ENCODE measurements around the gene ME2.

DNA sequence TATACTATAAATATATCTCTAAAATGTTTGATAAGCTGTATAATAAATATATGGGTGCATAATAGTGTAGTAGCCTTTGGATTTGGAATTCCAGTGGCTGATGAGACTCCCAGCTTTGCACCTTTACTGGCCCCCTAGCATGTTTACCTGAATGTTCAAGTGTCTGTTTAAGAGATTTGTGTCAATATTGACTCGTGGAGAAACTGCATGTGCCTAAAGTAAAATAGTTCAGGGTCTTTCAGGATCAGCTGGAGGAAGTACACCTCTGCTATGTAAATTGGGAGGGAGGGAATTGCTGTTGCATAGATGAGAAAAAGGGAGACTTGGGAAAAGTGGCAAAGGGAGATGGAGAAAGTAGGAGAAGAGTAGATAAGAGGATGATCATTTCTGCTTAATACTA is 23.9 kb downstream of the ME2 start:
- TF ChIP-seq, protein P1, sequence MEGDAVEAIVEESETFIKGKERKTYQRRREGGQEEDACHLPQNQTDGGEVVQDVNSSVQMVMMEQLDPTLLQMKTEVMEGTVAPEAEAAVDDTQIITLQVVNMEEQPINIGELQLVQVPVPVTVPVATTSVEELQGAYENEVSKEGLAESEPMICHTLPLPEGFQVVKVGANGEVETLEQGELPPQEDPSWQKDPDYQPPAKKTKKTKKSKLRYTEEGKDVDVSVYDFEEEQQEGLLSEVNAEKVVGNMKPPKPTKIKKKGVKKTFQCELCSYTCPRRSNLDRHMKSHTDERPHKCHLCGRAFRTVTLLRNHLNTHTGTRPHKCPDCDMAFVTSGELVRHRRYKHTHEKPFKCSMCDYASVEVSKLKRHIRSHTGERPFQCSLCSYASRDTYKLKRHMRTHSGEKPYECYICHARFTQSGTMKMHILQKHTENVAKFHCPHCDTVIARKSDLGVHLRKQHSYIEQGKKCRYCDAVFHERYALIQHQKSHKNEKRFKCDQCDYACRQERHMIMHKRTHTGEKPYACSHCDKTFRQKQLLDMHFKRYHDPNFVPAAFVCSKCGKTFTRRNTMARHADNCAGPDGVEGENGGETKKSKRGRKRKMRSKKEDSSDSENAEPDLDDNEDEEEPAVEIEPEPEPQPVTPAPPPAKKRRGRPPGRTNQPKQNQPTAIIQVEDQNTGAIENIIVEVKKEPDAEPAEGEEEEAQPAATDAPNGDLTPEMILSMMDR (IDR thresholded peaks at IDR 0.05) = no peak
- TF ChIP-seq POLR2A (IDR thresholded peaks at IDR 0.05) = no peak

Data from uterus (tissue), 2 donors.